ENCODE results near the gene CMSS1. TPM values are rescaled to one million over a fixed set of nuclear protein-coding genes. Genes with fewer than 3 reads are reported as not detected.

Gene CMSS1
- polyA plus RNA-seq, 1 donor from 2014 or later = 31.8 TPM

- no peaks in the 10 kb centered on the region for H3K9me3 ChIP-seq (ENCODE audit: low read length)
- no peaks in the 10 kb centered on the region for H4K20me1 ChIP-seq (ENCODE audit: insufficient read depth)
- H3K79me2 ChIP-seq (replicated peaks; ENCODE audit: insufficient read depth, low read length) = no peaks in the 10 kb centered on the region
- no peaks in the 10 kb centered on the region for H3K27me3 ChIP-seq (ENCODE audit: insufficient read depth, low read depth, low read length)
- TF ChIP-seq EP300 (conservative IDR thresholded peaks at IDR 0.05; ENCODE audit: poor library complexity, severe bottlenecking) = no peak
- no peak for TF ChIP-seq RAD21 (conservative IDR thresholded peaks at IDR 0.05)
- no peak for TF ChIP-seq SMC3 (conservative IDR thresholded peaks at IDR 0.05; ENCODE audit: poor library complexity)
- no peak for TF ChIP-seq TAF1 (IDR thresholded peaks at IDR 0.05; ENCODE audit: low read depth)
- no peak for TF ChIP-seq EZH2 (IDR thresholded peaks at IDR 0.05; ENCODE audit: borderline replicate concordance, insufficient read depth, low read length, poor library complexity, severe bottlenecking)
- TF ChIP-seq MXI1 (conservative IDR thresholded peaks at IDR 0.05; ENCODE audit: poor library complexity, severe bottlenecking) = no peak
- no peak for TF ChIP-seq CTCF (IDR thresholded peaks at IDR 0.05; ENCODE audit: poor library complexity, severe bottlenecking)
- no peak for TF ChIP-seq REST (IDR thresholded peaks at IDR 0.05; ENCODE audit: borderline replicate concordance)
- TF ChIP-seq POLR2AphosphoS5 (IDR thresholded peaks at IDR 0.05) = no peak
- H3K4me2 ChIP-seq (ENCODE audit: low read length) = no peak overlapping the region
- H3K4me3 ChIP-seq (ENCODE audit: low read length) = no peak overlapping the region
- no peaks in the 10 kb centered on the region for H3K36me3 ChIP-seq (ENCODE audit: insufficient read depth, low read length)
- no peak overlapping the region for H3K9ac ChIP-seq (ENCODE audit: low read length)
- no peaks in the 10 kb centered on the region for H3K9me2 ChIP-seq (ENCODE audit: insufficient read depth, low read length)
- no peak overlapping the region for H3K27ac ChIP-seq (ENCODE audit: low read length)
- no peak overlapping the region for H2AFZ ChIP-seq (ENCODE audit: low read depth, low read length)
- H3F3A ChIP-seq (ENCODE audit: insufficient read depth, low read length, poor library complexity, severe bottlenecking) = no peaks in the 10 kb centered on the region
These were observed 358.1 kb downstream of the CMSS1 start for GRCh38 chr3:100175637-100176280.

GRCh38 chr3:100179692-100180349, 362.2 kb downstream of the CMSS1 start:
- Histone ChIP-seq H3K4me3 (ENCODE audit: low read length) (no peak overlapping the region), H3K27me3 (ENCODE audit: insufficient read depth, low read depth, low read length) (no peaks in the 10 kb centered on the region), H3K4me2 (ENCODE audit: low read length) (no peak overlapping the region), H3K9ac (ENCODE audit: low read length) (no peak overlapping the region), H3K9me3 (ENCODE audit: low read length) (no peaks in the 10 kb centered on the region), H3K27ac (ENCODE audit: low read length) (no peak overlapping the region), H3F3A (ENCODE audit: insufficient read depth, low read length, poor library complexity, severe bottlenecking) (no peaks in the 10 kb centered on the region), H3K36me3 (ENCODE audit: insufficient read depth, low read length) (no peaks in the 10 kb centered on the region), H3K79me2 (replicated peaks; ENCODE audit: insufficient read depth, low read length) (no peaks in the 10 kb centered on the region), H4K20me1 (ENCODE audit: insufficient read depth) (no peaks in the 10 kb centered on the region), H2AFZ (ENCODE audit: low read depth, low read length) (no peak overlapping the region), H3K9me2 (ENCODE audit: insufficient read depth, low read length) (no peaks in the 10 kb centered on the region)
- TF ChIP-seq CTCF (IDR thresholded peaks at IDR 0.05; ENCODE audit: poor library complexity, severe bottlenecking) (no peak), TAF1 (IDR thresholded peaks at IDR 0.05; ENCODE audit: low read depth) (no peak), SMC3 (conservative IDR thresholded peaks at IDR 0.05; ENCODE audit: poor library complexity) (no peak), EP300 (conservative IDR thresholded peaks at IDR 0.05; ENCODE audit: poor library complexity, severe bottlenecking) (no peak), EZH2 (IDR thresholded peaks at IDR 0.05; ENCODE audit: borderline replicate concordance, insufficient read depth, low read length, poor library complexity, severe bottlenecking) (no peak), POLR2AphosphoS5 (IDR thresholded peaks at IDR 0.05) (no peak), MXI1 (conservative IDR thresholded peaks at IDR 0.05; ENCODE audit: poor library complexity, severe bottlenecking) (no peak), RAD21 (conservative IDR thresholded peaks at IDR 0.05) (no peak), REST (IDR thresholded peaks at IDR 0.05; ENCODE audit: borderline replicate concordance) (no peak)
